ENCODE data around the gene ABLIM2.

ABLIM2 gene

GRCh38 chr4:8168232-8168631, 9.6 kb upstream of the ABLIM2 start:
- Histone ChIP-seq H3K9me3 (replicated peaks; ENCODE audit: insufficient read depth, low read length) (no peaks in the 10 kb centered on the region), H4K20me1 (ENCODE audit: insufficient read depth, low read length) (no peaks in the 10 kb centered on the region), H3K9me2 (replicated peaks; ENCODE audit: insufficient read depth, low read length) (no peaks in the 10 kb centered on the region), H3F3A (ENCODE audit: insufficient read depth, low read length) (peaks cover 11% of the 10 kb centered on the region), H3K9ac (ENCODE audit: low read length) (no peak overlapping the region), H3K4me2 (ENCODE audit: low read depth, low read length) (no peak overlapping the region), H3K27ac (ENCODE audit: low read length) (no peak overlapping the region), H3K27me3 (replicated peaks; ENCODE audit: insufficient read depth, low read length) (peaks cover 36% of the 10 kb centered on the region), H3K36me3 (replicated peaks; ENCODE audit: insufficient read depth, low read length) (no peaks in the 10 kb centered on the region), H3K79me2 (ENCODE audit: low read length) (no peaks in the 10 kb centered on the region), H3K4me1 (ENCODE audit: low read length) (peaks cover 23% of the 10 kb centered on the region), H3K4me3 (ENCODE audit: low read length) (no peak overlapping the region), H2AFZ (ENCODE audit: low read length) (no peak overlapping the region)
- TF ChIP-seq CTCF (IDR thresholded peaks at IDR 0.05; ENCODE audit: low read length) = peak; percentile 49
- no peak for TF ChIP-seq EZH2phosphoT487 (IDR thresholded peaks at IDR 0.05; ENCODE audit: low read length)
- DNase-seq = no peak

GRCh38 chr4:8167815-8168214, 9.2 kb upstream of the ABLIM2 start:
- TF ChIP-seq CTCF (IDR thresholded peaks at IDR 0.05; ENCODE audit: low read length) = no peak
- no peak for TF ChIP-seq EZH2 (optimal IDR thresholded peaks at IDR 0.05; ENCODE audit: low read depth, low read length)
- no peak for TF ChIP-seq EZH2phosphoT487 (IDR thresholded peaks at IDR 0.05; ENCODE audit: low read length)
- H3K9me3 ChIP-seq (replicated peaks; ENCODE audit: insufficient read depth, low read length) = no peaks in the 10 kb centered on the region
- peaks cover 24% of the 10 kb centered on the region for H3K4me1 ChIP-seq (ENCODE audit: low read length)
- no peaks in the 10 kb centered on the region for H3K9me2 ChIP-seq (replicated peaks; ENCODE audit: insufficient read depth, low read length)
- H3K4me3 ChIP-seq (ENCODE audit: low read length) = no peak overlapping the region
- no peak overlapping the region for H3K4me2 ChIP-seq (ENCODE audit: low read depth, low read length)
- H3K79me2 ChIP-seq (ENCODE audit: low read length) = no peaks in the 10 kb centered on the region
- H3K27me3 ChIP-seq (replicated peaks; ENCODE audit: insufficient read depth, low read length) = peaks cover 36% of the 10 kb centered on the region
- no peaks in the 10 kb centered on the region for H4K20me1 ChIP-seq (ENCODE audit: insufficient read depth, low read length)
- H3K36me3 ChIP-seq (replicated peaks; ENCODE audit: insufficient read depth, low read length) = no peaks in the 10 kb centered on the region
- H2AFZ ChIP-seq (ENCODE audit: low read length) = no peak overlapping the region
- H3F3A ChIP-seq (ENCODE audit: insufficient read depth, low read length) = peaks cover 11% of the 10 kb centered on the region
- H3K9ac ChIP-seq (ENCODE audit: low read length) = no peak overlapping the region
- DNase-seq = no peak
- H3K27ac ChIP-seq (ENCODE audit: low read length) = no peak overlapping the region

GRCh38 chr4:8167291-8167690, 8.7 kb upstream of the ABLIM2 start:
- no peak for TF ChIP-seq EZH2 (optimal IDR thresholded peaks at IDR 0.05; ENCODE audit: low read depth, low read length)
- no peak for TF ChIP-seq EZH2phosphoT487 (IDR thresholded peaks at IDR 0.05; ENCODE audit: low read length)
- DNase-seq = no peak
- no peak overlapping the region for H3K27ac ChIP-seq (ENCODE audit: low read length)
- H3K9ac ChIP-seq (ENCODE audit: low read length) = no peak overlapping the region
- H2AFZ ChIP-seq (ENCODE audit: low read length) = no peak overlapping the region
- H3K79me2 ChIP-seq (ENCODE audit: low read length) = no peaks in the 10 kb centered on the region
- H3F3A ChIP-seq (ENCODE audit: insufficient read depth, low read length) = peaks cover 11% of the 10 kb centered on the region
- no peaks in the 10 kb centered on the region for H3K9me3 ChIP-seq (replicated peaks; ENCODE audit: insufficient read depth, low read length)
- no peaks in the 10 kb centered on the region for H3K9me2 ChIP-seq (replicated peaks; ENCODE audit: insufficient read depth, low read length)
- no peaks in the 10 kb centered on the region for H4K20me1 ChIP-seq (ENCODE audit: insufficient read depth, low read length)
- no peaks in the 10 kb centered on the region for H3K36me3 ChIP-seq (replicated peaks; ENCODE audit: insufficient read depth, low read length)
- H3K27me3 ChIP-seq (replicated peaks; ENCODE audit: insufficient read depth, low read length) = peaks cover 32% of the 10 kb centered on the region
- H3K4me2 ChIP-seq (ENCODE audit: low read depth, low read length) = no peak overlapping the region
- peaks cover 24% of the 10 kb centered on the region for H3K4me1 ChIP-seq (ENCODE audit: low read length)
- no peak overlapping the region for H3K4me3 ChIP-seq (ENCODE audit: low read length)

- TF ChIP-seq EZH2phosphoT487 (IDR thresholded peaks at IDR 0.05; ENCODE audit: low read length) (no peak), EZH2 (optimal IDR thresholded peaks at IDR 0.05; ENCODE audit: low read depth, low read length) (no peak), CTCF (IDR thresholded peaks at IDR 0.05; ENCODE audit: low read length) (no peak)
- H3K9ac ChIP-seq (ENCODE audit: low read length) = no peak overlapping the region
- no peaks in the 10 kb centered on the region for H3K9me2 ChIP-seq (replicated peaks; ENCODE audit: insufficient read depth, low read length)
- DNase-seq = no peak
- H3K4me2 ChIP-seq (ENCODE audit: low read depth, low read length) = no peak overlapping the region
- H3K27ac ChIP-seq (ENCODE audit: low read length) = no peak overlapping the region
- H2AFZ ChIP-seq (ENCODE audit: low read length) = no peak overlapping the region
- H3K79me2 ChIP-seq (ENCODE audit: low read length) = no peaks in the 10 kb centered on the region
- no peak overlapping the region for H3K4me3 ChIP-seq (ENCODE audit: low read length)
- H3K9me3 ChIP-seq (replicated peaks; ENCODE audit: insufficient read depth, low read length) = no peaks in the 10 kb centered on the region
- peaks cover 24% of the 10 kb centered on the region for H3K4me1 ChIP-seq (ENCODE audit: low read length)
- H3F3A ChIP-seq (ENCODE audit: insufficient read depth, low read length) = peaks cover 11% of the 10 kb centered on the region
- H4K20me1 ChIP-seq (ENCODE audit: insufficient read depth, low read length) = no peaks in the 10 kb centered on the region
- no peaks in the 10 kb centered on the region for H3K36me3 ChIP-seq (replicated peaks; ENCODE audit: insufficient read depth, low read length)
- peaks cover 21% of the 10 kb centered on the region for H3K27me3 ChIP-seq (replicated peaks; ENCODE audit: insufficient read depth, low read length)
These were observed 6.8 kb upstream of the ABLIM2 start for GRCh38 chr4:8165374-8165896.
